ENCODE results near the gene VWDE. TPM values are rescaled to one million over a fixed set of nuclear protein-coding genes. Genes with fewer than 3 reads are reported as not detected.

Gene VWDE
- total and polyA plus RNA-seq, 2 donors (not counting 1 experiment from before 2014, with no cell fraction given), result not detected

DNA sequence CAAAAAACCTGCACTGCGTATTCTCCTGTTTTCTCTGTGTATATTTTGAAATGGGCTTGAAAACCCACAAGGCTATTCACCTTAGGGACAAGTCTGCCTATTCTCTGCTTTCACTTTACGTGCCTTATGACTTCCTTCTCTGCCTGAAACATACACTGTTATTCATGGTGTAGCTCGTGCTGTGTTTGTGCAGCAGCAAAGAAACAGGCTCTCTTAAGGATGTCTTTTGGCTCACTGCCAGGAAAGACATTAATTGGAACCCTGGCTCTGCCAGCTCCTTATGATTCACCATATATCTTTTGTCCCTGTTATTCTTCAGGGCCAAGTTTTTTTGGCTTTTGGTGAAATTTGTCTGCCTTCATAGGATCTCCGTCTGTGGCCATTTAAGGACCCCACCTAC, 100.2 kb downstream of the VWDE start:
- H2AFZ ChIP-seq (ENCODE audit: insufficient read depth, low read depth, low read length, poor library complexity, severe bottlenecking), result no peak overlapping the region
- ATAC-seq (ENCODE audit: low read depth), result no peak
- CTCF ChIA-PET, result no interaction called here

GRCh38 chr7:12303062-12303461, 100.6 kb downstream of the VWDE start:
- POLR2A ChIA-PET, result no interaction called here
- H3K4me3 Mint-ChIP-seq, result no peak overlapping the region
- Histone ChIP-seq H3K27me3 (replicated peaks in 1 of 4; ENCODE audit: control extremely low read depth in 1 of 4, control insufficient read depth in 3 of 4, insufficient read depth in 4 of 4, low read length in 3 of 4) (no peaks in the 10 kb centered on the region), H3K4me2 (replicated peaks; ENCODE audit: low read depth, low read length, poor library complexity, severe bottlenecking) (no peak overlapping the region), H3K27ac (ENCODE audit: low read length in 2 of 2) (no peak overlapping the region), H3K4me1 (ENCODE audit: control insufficient read depth in 2 of 2, insufficient read depth in 2 of 2, low read length in 2 of 2) (no peaks in the 10 kb centered on the region), H2AFZ (ENCODE audit: insufficient read depth, low read depth, low read length, poor library complexity, severe bottlenecking) (no peak overlapping the region), H3K36me3 (replicated peaks in 1 of 2; ENCODE audit: control extremely low read depth in 1 of 2, control insufficient read depth in 1 of 2, extremely low read depth in 1 of 2, insufficient read depth in 2 of 2, low read length in 1 of 2) (no peaks in the 10 kb centered on the region), H3K4me3 (ENCODE audit: control extremely low read depth in 1 of 5, extremely low read depth in 1 of 5, insufficient read depth in 1 of 5, low read depth in 2 of 5, low read length in 4 of 5) (no peak overlapping the region), H4K20me1 (ENCODE audit: control insufficient read depth, insufficient read depth, low read length, poor library complexity, severe bottlenecking) (no peaks in the 10 kb centered on the region), H3K9me3 (ENCODE audit: control extremely low read depth in 1 of 3, control insufficient read depth in 2 of 3, insufficient read depth in 1 of 3, low read length in 2 of 3) (no peaks in the 10 kb centered on the region), H3K9ac (ENCODE audit: low read length) (no peak overlapping the region), H3K79me2 (ENCODE audit: control insufficient read depth, insufficient read depth, low read length) (no peaks in the 10 kb centered on the region)
- H3K27me3 Mint-ChIP-seq, result peaks cover 9% of the 10 kb centered on the region
- no CpG with 5 or more reads among the region's 2 CpGs for WGBS (ENCODE audit: insufficient coverage)
- TF ChIP-seq, protein P1, sequence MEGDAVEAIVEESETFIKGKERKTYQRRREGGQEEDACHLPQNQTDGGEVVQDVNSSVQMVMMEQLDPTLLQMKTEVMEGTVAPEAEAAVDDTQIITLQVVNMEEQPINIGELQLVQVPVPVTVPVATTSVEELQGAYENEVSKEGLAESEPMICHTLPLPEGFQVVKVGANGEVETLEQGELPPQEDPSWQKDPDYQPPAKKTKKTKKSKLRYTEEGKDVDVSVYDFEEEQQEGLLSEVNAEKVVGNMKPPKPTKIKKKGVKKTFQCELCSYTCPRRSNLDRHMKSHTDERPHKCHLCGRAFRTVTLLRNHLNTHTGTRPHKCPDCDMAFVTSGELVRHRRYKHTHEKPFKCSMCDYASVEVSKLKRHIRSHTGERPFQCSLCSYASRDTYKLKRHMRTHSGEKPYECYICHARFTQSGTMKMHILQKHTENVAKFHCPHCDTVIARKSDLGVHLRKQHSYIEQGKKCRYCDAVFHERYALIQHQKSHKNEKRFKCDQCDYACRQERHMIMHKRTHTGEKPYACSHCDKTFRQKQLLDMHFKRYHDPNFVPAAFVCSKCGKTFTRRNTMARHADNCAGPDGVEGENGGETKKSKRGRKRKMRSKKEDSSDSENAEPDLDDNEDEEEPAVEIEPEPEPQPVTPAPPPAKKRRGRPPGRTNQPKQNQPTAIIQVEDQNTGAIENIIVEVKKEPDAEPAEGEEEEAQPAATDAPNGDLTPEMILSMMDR (IDR thresholded peaks at IDR 0.05), result no peak
- no peak for TF ChIP-seq EZH2 (IDR thresholded peaks at IDR 0.05; ENCODE audit: borderline replicate concordance, insufficient read depth, low read depth, low read length, poor library complexity, severe bottlenecking)
- H3K4me1 Mint-ChIP-seq, result no peaks in the 10 kb centered on the region
- DNase-seq, result no peak
- CTCF ChIA-PET, result no interaction called here
- intact Hi-C loops (cut with micrococcal nuclease), result no loop called here
- no peak overlapping the region for H3K27ac Mint-ChIP-seq
- no peak for ATAC-seq (ENCODE audit: low read depth)
- H3K9me3 Mint-ChIP-seq (ENCODE audit: insufficient read depth), result peaks cover 3% of the 10 kb centered on the region

More for the DNA sequence above, 100.2 kb downstream of the VWDE start:
- Histone ChIP-seq H4K20me1 (ENCODE audit: control insufficient read depth, insufficient read depth, low read length, poor library complexity, severe bottlenecking) (no peaks in the 10 kb centered on the region), H3K9me3 (ENCODE audit: control extremely low read depth in 1 of 3, control insufficient read depth in 2 of 3, insufficient read depth in 1 of 3, low read length in 2 of 3) (no peaks in the 10 kb centered on the region), H3K79me2 (ENCODE audit: control insufficient read depth, insufficient read depth, low read length) (no peaks in the 10 kb centered on the region), H3K4me1 (ENCODE audit: control insufficient read depth in 2 of 2, insufficient read depth in 2 of 2, low read length in 2 of 2) (no peaks in the 10 kb centered on the region), H3K36me3 (replicated peaks in 1 of 2; ENCODE audit: control extremely low read depth in 1 of 2, control insufficient read depth in 1 of 2, extremely low read depth in 1 of 2, insufficient read depth in 2 of 2, low read length in 1 of 2) (no peaks in the 10 kb centered on the region), H3K4me3 (ENCODE audit: control extremely low read depth in 1 of 5, extremely low read depth in 1 of 5, insufficient read depth in 1 of 5, low read depth in 2 of 5, low read length in 4 of 5) (no peak overlapping the region), H3K9ac (ENCODE audit: low read length) (no peak overlapping the region), H3K27me3 (replicated peaks in 1 of 4; ENCODE audit: control extremely low read depth in 1 of 4, control insufficient read depth in 3 of 4, insufficient read depth in 4 of 4, low read length in 3 of 4) (no peaks in the 10 kb centered on the region), H3K4me2 (replicated peaks; ENCODE audit: low read depth, low read length, poor library complexity, severe bottlenecking) (no peak overlapping the region), H3K27ac (ENCODE audit: low read length in 2 of 2) (no peak overlapping the region)
- H3K27me3 Mint-ChIP-seq, result peaks cover 9% of the 10 kb centered on the region
- peaks cover 3% of the 10 kb centered on the region for H3K9me3 Mint-ChIP-seq (ENCODE audit: insufficient read depth)
- intact Hi-C loops (cut with micrococcal nuclease), result no loop called here
- DNase-seq, result no peak
- WGBS (ENCODE audit: insufficient coverage), result 94% methylated on average over 2 of the region's 4 CpGs
- no peaks in the 10 kb centered on the region for H3K4me1 Mint-ChIP-seq
- TF ChIP-seq EZH2 (IDR thresholded peaks at IDR 0.05; ENCODE audit: borderline replicate concordance, insufficient read depth, low read depth, low read length, poor library complexity, severe bottlenecking), result no peak
- TF ChIP-seq, protein P1 (IDR thresholded peaks at IDR 0.05), result no peak
- no peak overlapping the region for H3K4me3 Mint-ChIP-seq
- no peak overlapping the region for H3K27ac Mint-ChIP-seq
- POLR2A ChIA-PET, result no interaction called here

Data from B cell (primary cell).